IPS DF 4.7 (cell line): ENCODE measurements around the gene TNFRSF19.

ENCODE experiments used
- DNase-seq: peaks from one replicate; pipeline ENCODE4 v3.0.0-alpha.2; 2013; ENCODE audit warnings: low spot score; ENCODE audit errors: extremely low read depth

The TNFRSF19 gene

DNA sequence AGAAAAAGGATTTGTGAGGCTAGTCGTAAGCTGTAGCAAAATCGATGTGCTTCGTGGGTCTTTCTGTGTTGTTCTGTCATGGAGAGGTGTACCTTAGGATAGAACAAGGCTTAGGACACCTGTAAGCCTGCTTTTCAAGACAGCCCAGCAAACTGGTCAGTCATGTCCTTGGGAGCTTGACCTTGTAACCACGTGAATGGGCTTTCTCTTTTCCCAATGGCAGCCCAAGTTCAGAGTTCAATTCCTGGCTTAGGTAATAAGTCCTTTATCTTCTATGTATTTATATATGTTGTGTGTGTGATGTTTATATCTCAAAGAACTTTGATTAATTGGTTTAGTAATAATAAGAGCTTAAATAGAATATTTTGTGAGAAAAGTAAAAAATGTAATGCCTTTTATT is 112.9 kb downstream of the TNFRSF19 start:
- DNase-seq: no peak

DNA sequence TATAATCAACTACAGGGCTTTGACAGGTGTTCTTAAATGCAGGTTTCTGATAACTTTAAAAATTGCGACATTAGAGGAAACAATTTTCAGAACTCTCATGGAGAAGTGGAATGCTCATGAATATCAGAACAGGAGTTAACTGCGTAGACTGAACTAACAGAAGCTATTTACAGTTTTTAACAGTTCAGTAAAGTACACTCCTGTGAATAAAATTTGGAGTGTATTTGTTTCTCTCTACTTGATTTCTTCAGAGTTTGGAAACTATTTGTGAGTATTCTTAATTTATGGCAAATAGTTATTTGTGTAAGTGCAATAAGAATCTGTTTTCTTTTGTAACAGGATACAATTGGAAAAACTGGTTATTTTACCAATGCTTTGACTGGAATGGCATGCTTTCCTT is 114.4 kb downstream of the TNFRSF19 start:
- no peak for DNase-seq

DNA sequence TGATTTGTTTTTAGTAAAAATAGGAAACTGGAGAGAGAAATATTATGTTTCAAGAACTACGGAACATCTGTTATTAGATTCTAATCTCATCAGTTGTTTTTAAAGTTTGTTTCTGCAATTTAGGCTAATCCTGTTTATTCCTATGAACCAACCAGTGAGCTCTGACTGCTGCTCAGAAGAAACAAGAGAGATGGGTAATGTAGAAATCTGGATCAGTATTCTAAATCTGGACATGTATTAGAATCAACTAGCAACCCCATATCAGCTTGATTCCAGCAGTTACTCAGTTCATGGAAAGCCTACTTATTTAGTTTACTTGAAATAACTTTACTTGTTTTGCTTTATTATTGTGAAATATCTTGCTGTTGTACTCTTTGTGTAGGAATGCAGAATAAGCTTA is 115.2 kb downstream of the TNFRSF19 start:
- DNase-seq: no peak

DNA sequence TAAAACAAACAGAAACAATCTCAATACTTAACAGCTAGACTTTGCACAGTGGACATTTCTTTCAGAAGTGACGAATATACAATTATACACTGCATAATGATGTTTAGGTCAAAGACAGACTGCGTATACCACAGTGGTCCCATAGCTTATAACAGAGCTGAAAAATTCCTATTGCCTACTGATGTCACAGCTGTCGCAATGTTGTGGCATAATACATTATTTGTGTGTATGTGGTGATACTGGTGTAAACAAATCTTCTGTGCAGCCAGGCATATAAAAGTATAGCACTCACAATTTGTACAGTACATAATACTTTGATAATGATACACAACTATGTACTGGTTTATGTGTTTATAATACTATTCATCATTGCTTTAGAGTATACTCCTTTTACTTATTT is 116.7 kb downstream of the TNFRSF19 start:
- DNase-seq: no peak

DNA sequence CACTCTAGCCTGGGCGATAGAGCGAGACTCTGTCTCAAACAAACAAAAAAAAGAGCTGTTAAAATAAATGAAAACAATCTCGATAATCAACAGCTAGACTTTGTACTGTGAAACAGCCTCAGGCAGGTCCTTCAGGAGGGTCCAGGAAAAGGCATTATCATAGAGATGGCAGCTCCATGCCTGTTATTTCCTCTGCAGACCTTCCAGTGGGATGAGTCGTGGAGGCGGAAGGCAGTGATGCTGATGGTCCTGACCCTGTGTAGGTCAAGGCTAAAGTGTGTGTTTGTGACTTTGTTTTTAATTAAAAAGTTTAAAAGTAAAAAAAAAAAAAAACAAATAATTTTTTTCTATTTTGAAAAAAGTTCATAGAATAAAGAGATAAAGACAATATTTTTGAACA is 117.4 kb downstream of the TNFRSF19 start:
- DNase-seq: no peak

DNA sequence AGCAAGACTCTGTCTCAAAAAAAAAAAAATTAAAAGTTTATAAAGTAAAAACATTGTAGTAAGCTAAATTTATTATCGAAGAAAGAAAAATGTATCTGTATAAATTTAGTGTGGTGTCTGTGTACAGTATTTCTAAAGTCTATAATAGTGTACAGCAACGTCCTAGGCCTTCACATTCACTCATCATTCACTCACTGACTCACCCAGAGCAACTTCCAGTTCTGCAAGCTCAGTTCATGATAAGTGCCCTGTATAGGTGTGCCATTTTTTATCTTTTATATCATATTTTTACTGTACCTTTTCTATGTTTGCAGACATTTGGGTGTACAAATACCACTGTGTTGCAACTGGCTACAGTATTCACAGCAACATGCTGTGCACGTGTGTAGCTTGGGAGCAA is 118.1 kb downstream of the TNFRSF19 start:
- DNase-seq: no peak

DNA sequence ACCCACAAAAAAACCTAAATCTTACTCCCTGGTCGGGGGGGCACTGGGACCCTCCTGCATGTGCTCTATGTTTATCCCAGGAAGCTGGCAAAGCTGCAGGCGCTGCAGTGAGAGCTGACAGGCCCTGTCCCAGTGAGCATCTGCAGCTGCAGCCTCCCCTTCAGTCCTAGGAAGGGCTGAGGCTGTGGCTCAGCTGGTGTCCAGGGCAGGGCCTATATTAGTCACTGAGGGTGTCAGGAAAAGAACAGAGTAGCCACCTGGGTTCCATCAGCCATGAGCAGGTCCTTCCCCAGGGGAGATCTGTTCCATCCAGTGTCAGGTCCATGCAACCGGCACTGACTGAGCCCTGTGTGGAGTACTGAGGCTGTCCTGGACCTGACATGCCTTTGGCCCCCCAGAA is 120.5 kb downstream of the TNFRSF19 start:
- no peak for DNase-seq

DNA sequence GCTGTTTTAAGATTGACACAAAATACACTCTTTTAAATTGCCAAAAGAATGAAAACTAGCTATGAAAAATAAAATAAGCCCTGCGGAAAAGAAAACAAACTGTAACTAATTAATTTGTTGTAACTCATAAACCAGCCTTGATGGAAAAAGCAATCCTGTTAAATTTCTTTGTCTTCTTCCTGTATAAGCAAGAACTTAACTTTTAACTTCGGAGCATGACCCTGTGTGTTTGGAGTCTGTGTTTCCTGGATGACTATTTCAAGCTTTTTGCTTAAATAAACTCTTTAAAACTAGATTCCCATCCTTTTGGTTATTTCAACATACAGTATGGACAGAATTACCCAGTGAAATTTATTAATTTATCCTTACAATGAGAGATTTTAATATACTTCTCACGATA is 122.6 kb downstream of the TNFRSF19 start:
- DNase-seq: no peak

DNA sequence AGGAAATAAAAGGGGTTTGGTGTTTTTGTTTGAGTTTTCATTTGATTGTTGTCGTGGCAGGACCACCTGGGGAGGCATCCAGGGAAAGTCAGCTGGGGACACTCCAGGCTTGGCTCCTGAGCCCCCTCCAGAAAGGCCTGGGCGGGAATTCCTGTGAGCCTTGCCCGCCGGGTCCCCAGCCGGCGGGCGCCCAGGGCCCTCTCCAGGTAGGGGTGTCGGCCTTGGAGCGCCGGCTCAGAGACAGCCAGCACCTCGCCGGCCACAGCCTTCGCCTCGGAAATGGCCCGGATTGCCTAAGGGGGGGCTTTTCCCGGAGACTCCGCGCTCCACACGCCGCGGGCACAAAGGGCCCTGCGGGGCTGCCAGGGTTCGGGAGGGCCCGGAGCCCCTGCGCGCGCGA is 125.0 kb downstream of the TNFRSF19 start:
- DNase-seq: no peak

DNA sequence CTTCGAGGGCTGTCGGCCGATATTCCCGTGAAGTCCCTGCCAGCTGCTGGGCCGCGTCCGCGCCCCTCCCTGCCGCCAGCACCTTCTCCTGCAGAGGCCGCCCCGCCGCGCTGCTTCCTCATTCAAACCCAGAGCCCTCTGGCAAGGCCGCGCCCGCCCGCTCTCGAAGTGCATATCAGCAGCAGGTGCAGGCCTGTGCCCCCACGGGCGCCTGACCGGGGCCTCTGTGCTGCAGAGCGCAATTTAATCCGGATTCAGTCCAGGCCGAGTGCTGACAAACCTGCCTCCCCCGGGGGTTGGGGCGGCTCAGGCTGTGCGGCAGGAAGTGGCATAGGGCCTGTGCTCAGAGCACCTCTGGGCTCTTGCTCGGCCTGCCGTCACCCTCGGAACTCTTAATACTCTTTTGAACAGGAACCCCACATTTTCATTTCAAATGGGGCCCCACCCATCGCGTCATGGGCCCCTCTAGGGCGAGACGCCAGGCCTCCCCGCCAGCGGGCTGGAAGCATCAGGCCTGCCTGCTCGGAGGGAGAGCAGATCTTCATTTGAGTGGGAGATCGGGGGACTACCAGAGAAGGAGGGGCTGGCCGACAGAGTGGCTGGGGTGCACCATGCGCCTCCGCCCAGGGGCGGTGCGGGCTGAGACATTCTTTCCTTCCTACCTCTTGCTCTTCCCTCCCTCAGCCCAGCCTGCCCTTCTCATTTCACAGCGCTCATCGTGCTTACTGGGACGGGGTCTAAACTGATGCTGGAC is 125.7 kb downstream of the TNFRSF19 start:
- no peak for DNase-seq

DNA sequence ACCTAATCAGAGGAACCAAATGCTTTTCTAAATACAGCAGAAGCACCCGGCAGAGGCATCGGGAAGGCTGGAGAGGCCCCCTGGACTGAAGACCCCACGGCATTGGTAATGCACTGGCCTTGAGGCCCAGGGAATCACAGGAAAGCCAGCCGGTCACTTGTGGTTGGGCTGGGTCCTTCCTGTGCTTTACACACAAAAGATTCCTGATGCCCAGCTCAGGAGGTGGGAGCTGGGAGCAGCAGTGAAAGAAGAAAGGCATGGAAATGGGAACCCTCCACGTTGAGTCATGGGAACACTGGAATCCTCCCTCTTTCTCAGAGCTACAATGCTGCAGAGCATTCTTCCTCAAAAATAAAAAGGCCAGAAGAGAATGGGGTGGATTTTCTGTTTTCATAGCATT is 126.4 kb downstream of the TNFRSF19 start:
- DNase-seq: no peak

DNA sequence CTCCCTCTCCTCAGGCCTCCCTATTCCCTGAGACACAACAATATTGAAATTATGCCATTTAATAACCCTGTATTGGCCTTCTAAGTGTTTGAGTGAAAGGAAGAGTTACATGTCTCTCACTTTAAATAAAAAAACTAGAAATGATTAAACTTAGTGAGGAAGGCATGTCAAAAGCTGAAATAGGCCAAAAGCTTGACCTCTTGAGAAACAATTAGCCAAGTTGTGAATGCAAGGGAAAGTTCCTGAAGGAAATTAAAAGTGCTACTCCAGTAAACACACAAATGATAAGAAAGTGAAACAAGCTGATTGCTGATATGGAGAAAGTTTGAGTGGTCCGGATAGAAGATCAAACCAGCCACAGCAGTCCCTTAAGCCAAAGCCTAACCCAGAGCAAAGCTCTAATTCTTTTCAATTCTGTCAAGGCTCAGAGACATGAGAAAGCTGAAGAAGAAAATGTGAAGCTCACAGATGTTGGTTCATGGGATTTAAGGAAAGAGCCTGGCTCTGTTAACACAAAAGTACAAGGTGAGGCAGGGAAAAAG is 127.6 kb downstream of the TNFRSF19 start:
- no peak for DNase-seq

DNA sequence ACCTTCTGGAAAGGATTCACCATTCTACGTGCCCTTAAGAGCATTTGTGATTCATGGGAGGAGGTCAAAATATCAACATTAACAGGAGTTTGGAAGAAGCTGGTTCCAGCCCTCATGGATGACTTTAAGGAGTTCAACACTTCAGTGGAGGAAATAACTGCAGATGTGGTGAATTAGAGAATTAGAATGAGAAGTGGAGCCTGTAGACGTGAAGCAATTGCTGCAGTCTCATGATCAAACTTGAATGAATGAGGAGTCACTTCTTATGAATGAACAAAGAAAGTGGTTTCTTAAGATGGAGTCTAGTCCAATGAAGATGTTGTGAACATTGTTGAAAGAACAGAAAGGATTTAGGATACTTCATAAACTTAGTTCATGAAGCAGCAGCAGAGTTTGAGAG is 129.1 kb downstream of the TNFRSF19 start:
- DNase-seq: no peak

DNA sequence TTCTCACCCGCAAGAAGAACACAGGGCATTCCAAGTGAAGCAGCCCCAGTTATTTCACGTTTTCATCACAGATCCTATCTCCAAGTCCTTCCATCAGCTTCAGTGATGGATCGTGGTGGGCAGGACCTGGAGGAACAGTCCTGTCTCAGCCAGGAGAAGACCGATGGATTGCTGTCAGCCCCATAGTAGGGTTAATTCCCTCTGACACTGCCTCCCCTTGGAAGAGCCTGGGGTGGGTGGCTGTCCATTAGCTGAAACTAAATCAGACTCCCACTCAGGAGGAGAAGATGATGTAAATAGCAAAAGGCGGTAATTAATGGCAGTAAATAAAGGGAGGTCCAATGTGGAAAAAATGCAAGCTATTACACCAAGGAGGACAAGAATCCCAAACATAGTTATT is 131.0 kb downstream of the TNFRSF19 start:
- no peak for DNase-seq

DNA sequence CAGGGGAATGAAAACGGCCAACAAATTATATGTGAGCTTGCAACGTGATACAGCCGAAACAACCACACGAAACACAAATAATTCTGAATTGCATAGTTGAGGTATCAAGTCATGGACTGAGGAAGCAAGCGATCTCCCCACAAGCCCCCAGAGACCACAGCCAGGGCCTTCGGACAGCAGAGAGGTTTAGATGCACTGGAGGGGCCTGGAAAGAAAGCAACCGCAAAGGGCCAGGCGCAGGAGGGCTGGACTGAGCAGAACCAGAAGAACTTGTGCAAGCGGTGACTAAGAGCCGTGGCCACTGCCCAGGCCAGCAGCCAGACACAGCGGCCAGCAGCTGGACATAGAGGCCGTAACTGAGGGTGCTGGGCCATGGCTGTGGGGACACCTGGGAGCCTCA is 131.4 kb downstream of the TNFRSF19 start:
- DNase-seq: no peak

DNA sequence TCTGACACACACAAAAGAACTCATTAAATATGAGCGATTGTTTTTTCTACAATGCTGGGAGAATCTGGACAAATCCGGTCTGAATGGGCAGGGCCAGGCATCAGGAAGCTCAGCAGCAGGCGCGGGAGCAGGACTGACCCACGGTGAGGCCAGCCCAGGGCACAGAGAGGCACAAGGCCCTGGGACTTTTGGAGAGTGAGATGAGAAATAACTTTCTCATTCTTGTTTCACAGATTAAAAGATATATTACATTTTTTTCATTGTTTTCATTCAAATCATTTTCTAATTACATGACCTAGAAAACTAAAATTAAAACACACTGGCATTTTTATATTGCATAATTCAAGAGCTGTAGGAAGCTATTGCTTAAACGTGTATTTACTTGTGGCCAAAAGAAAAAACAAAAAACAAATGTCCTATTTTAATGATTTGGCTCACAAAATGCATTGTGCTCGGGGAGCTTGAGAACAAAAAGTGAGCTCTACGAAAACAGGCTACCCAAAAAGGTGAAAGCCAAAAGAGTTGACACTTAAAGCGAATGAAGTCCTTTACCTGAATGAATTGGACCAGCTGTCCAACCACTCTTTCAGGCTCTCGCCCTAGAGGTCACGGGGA is 133.1 kb downstream of the TNFRSF19 start:
- DNase-seq: no peak

DNA sequence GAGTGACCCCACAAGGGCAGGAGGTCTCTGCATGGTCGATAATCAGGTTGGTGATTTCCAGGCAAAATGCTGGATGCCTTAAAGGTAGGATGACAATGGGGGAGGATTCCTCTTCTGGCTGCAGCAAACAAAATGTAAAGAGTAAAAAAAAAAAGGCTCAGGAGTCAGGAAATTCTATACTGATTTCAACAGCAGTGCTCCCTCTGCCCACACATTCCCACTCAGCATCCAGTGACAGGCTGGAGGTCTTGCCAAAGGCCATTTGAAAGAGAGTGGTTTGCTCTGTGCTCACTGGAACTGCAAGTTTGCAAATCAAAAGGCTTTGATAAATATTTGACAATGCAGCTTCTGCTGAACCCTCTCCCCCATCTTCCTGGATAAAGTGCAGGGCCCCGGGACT is 135.4 kb downstream of the TNFRSF19 start:
- DNase-seq: no peak

DNA sequence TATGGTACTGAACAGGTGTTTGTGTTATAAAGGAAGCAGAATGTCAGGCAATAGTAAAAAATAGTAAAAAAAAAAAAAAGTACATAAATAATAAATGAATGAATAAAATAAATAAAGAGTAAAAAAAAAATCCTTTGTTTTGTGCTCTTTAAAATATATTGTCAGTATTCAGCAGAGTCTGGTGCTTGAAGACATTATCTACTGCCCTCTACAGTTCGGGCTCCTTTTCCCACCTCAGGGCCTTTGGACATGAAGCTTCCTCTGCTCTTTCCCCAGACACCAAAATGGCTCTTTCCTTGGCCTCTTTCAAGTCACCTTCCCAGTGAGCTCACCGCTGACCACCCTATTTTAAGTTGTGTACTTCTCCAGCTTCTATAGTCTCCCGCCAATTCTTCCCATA is 137.5 kb downstream of the TNFRSF19 start:
- no peak for DNase-seq

DNA sequence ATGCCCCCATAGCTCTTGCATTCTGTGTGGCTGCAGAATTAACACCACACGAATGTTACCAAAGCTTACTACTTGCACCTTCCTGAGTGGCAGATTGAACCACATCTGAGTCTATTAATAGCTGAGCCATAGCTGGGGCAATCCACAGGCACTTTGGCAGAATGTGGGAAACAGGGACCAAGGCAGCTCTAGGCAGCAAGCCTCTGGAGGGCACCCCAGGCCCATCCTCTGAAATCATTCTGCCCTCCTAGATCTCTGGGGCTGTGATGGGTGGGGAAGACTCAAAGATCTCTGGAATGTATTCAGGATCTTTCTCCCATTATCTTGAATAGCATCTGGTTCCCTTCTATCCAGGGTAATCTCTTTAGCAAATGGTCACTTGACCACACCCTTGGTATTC is 139.3 kb downstream of the TNFRSF19 start:
- no peak for DNase-seq

DNA sequence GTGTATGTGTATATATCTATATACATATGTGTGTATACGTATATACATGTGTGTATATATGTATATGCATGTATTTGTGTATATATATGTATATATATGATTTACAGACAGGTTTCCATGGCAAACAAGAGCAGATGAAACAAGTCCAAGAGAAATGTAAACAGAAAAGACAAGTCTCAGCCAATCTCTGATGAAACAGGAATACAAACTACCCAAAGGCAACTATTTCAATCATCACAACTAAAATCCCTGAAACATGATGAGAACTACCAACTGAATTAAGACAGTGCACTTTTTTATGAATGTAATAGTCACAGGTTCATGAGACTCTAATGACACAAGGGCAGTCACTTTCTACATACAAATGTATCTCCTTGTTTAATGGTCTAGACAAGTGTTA is 140.2 kb downstream of the TNFRSF19 start:
- DNase-seq: no peak

DNA sequence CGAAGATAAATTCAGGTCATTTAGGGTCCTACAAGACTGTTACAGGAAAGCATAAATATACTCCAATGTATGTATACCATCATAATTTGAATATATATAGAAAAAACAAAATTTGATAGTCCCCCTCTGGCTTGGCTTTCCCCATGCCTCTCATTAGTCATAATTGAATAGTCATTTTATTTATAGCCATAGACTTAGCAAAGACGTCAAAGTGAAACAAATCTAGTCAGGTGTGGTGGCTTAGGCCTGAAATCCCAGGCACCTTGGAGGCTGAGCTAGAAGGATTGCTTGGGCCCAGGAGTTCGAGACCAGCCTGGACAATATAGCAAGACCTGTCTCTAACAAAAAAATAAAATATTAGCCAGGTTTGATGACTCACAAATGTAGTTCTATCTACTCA is 141.1 kb downstream of the TNFRSF19 start:
- no peak for DNase-seq

DNA sequence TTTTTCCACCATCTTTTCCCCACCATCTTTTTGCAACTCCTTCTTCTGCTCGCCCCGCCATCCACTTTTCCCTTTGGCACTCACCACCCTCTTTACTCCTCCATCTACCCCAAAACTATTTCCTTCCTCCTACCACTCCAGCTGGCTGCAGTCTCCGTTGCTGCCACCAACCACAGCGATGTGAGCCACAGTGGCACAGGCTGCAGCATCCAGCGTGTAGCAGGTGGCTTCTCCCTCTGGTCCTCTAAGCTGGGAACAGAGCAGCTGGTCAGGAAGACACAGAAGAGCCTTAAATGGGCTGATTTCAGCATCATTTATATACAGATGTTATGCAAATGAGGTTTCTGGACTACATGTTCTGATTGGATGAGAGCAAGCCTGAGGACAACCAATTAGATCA is 144.5 kb downstream of the TNFRSF19 start:
- no peak for DNase-seq

DNA sequence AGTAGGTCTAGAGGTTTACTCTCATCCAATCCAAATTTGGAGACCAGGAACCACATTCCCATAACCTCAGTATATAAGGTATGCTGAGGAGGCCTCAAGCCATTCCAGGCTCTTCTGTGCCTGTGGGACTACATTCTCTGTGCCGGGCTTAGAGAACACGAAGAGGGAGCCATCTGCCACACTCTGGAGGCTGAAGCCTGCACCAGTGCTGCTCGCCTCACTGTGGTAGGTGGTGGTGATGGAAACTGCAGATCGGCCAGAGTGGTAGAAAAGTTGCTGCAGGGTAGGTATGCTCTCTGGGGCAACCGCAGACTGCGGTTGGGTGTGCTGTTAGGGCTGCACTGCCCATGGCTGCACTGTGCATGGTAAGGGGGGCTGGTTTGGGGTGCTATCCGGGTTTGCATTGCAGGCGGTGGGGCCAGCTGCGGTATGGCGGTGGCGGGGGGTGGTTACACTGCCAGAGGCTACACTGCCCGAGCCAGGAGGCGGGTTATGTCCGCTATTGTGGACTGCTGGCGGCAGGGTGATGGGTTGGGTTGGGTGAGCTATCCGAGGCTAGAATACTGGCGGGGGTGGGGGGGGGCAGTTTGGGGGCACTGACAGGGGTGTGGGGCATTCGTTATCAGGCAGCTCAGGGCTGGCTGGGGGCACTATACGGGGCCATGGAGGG is 145.0 kb downstream of the TNFRSF19 start:
- no peak for DNase-seq
